Measurements from ENCODE around the gene CNGB1. TPM values are rescaled to one million over a fixed set of nuclear protein-coding genes. Genes with fewer than 3 reads are reported as not detected.
"Not testable (repeated sequence)": the region's sequence is repeated elsewhere in the genome, so short reads cannot be mapped to it uniquely, and the experiment has no call there.

Gene CNGB1
- total and polyA plus RNA-seq, 2 of the 13 experiments (the other 11 are each of a cell fraction or from before 2014, with no cell fraction given) = 0.02 to 0.15 TPM

DNA sequence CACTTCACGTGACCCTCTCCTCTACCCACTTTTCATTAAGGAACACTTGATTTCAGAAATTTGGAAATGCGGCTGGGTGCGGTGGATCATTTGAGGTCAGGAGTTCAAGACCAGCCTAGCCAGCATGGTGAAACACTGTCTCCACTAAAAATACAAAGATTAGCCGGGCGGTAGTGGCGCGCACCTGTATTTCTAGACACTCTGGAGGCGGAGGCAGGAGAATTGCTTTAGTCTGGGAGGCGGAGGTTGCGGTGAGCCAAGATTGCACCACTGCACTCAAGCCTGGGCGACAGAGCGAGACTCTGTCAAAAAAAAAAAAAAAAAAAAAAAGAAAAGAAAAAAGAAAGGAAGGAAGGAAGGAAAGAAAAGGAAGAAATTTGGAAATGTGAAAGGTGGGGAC is 98.2 kb downstream of the CNGB1 start:
- H3K27me3 ChIP-seq (ENCODE audit: control insufficient read depth in 1 of 2, insufficient read depth in 2 of 2, low read length in 2 of 2); H3K4me2 ChIP-seq (ENCODE audit: low read depth, low read length); ATAC-seq; H3K27ac ChIP-seq (ENCODE audit: extremely low read length, insufficient read depth, low read length); H2AFZ ChIP-seq (ENCODE audit: low read length); intact Hi-C loops (cut with micrococcal nuclease; ENCODE audit: unreplicated experiment); CTCF ChIA-PET (ENCODE audit: low intra/inter-chr PET ratio, low total read pairs); H4K20me1 ChIP-seq (ENCODE audit: insufficient read depth, low read length); in situ Hi-C loops (cut with HindIII; ENCODE audit: extremely low pct_ligation_motif_present, low pct_unique_long_range_greater_than_20kb); POLR2A ChIA-PET; H3K79me2 ChIP-seq (ENCODE audit: insufficient read depth, low read length); FAIRE-seq; H3K36me3 ChIP-seq (replicated peaks in 1 of 2; ENCODE audit: control insufficient read depth in 1 of 2, insufficient read depth in 2 of 2, low read length in 2 of 2); BruUV-seq (replicated peaks); H3K9ac ChIP-seq (ENCODE audit: insufficient read depth, low read depth, low read length); H3K4me3 ChIP-seq (replicated peaks in 1 of 3; ENCODE audit: insufficient read depth in 1 of 3, low read depth in 2 of 3, low read length in 3 of 3); DNase-seq (ENCODE audit: low spot score); H3K9me3 ChIP-seq (ENCODE audit: low read length): not testable (repeated sequence)
- WGBS (ENCODE audit: low lambda C conversion rate) = 85% methylated on average over 12 of the region's 12 CpGs
- H3K4me1 ChIP-seq (ENCODE audit: insufficient read depth, low read length) = peaks cover 18% of the 10 kb centered on the region

DNA sequence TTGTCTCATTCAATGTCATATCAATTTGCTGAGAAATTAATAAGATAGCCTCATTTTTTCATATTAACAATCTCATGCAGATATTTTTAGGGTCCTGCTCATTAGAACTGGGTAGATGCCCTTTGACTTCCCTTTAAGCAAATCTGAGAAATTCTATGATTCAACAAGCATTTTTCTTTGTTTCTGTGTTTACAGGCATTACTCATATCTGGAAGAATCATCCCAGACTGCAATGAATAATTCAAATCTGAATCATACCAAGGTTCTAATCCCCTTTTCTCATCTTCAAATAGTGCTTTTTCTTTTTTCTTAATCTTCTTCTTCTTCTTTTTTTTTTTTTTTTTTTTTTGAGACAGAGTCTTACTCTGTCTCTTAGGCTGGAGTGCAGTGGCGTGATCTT is 99.5 kb downstream of the CNGB1 start:
- Histone ChIP-seq H3K27ac (ENCODE audit: extremely low read length, insufficient read depth, low read length) (no peak overlapping the region), H2AFZ (ENCODE audit: low read length) (no peak overlapping the region), H3K79me2 (ENCODE audit: insufficient read depth, low read length) (no peaks in the 10 kb centered on the region), H4K20me1 (ENCODE audit: insufficient read depth, low read length) (no peaks in the 10 kb centered on the region), H3K4me3 (replicated peaks in 1 of 3; ENCODE audit: insufficient read depth in 1 of 3, low read depth in 2 of 3, low read length in 3 of 3) (no peak overlapping the region), H3K4me2 (ENCODE audit: low read depth, low read length) (no peak overlapping the region), H3K9ac (ENCODE audit: insufficient read depth, low read depth, low read length) (no peak overlapping the region), H3K4me1 (ENCODE audit: insufficient read depth, low read length) (peaks cover 24% of the 10 kb centered on the region), H3K27me3 (ENCODE audit: control insufficient read depth in 1 of 2, insufficient read depth in 2 of 2, low read length in 2 of 2) (0 out of 5 replicates have a peak, but pooled peaks cover 0 to 4% of the 10 kb centered on the region in 2 experiments), H3K36me3 (replicated peaks in 1 of 2; ENCODE audit: control insufficient read depth in 1 of 2, insufficient read depth in 2 of 2, low read length in 2 of 2) (no peaks in the 10 kb centered on the region), H3K9me3 (ENCODE audit: low read length) (no peaks in the 10 kb centered on the region)
- in situ Hi-C loops (cut with HindIII; ENCODE audit: extremely low pct_ligation_motif_present, low pct_unique_long_range_greater_than_20kb) = no loop called here
- no peak for DNase-seq (ENCODE audit: low spot score)
- POLR2A ChIA-PET = interaction anchor here (2.6 kb wide), 1 partner anchor 21 kb away, joined by 13 read pairs; no protein-coding TSS in a partner anchor
- WGBS (ENCODE audit: low lambda C conversion rate) = 86% methylated on average over 1 of the region's 1 CpG
- CTCF ChIA-PET (ENCODE audit: low intra/inter-chr PET ratio, low total read pairs) = no interaction called here
- no peak for TF ChIP-seq ZNF382 (CRISPR knock-in tag; IDR thresholded peaks at IDR 0.05; ENCODE audit: borderline replicate concordance)
- TF ChIP-seq HDAC2 (CRISPR knock-in tag; IDR thresholded peaks at IDR 0.05) = no peak
- TF ChIP-seq ZNF879 (CRISPR knock-in tag; IDR thresholded peaks at IDR 0.05) = no peak
- no peak for TF ChIP-seq ZNF232 (CRISPR knock-in tag; IDR thresholded peaks at IDR 0.05; ENCODE audit: borderline replicate concordance)
- no peak for TF ChIP-seq NR2F1 (CRISPR knock-in tag; IDR thresholded peaks at IDR 0.05)
- no peak for TF ChIP-seq ZNF326 (CRISPR knock-in tag; IDR thresholded peaks at IDR 0.05; ENCODE audit: borderline replicate concordance)
- TF ChIP-seq ZSCAN30 (CRISPR knock-in tag; IDR thresholded peaks at IDR 0.05) = no peak
- TF ChIP-seq, protein P1, sequence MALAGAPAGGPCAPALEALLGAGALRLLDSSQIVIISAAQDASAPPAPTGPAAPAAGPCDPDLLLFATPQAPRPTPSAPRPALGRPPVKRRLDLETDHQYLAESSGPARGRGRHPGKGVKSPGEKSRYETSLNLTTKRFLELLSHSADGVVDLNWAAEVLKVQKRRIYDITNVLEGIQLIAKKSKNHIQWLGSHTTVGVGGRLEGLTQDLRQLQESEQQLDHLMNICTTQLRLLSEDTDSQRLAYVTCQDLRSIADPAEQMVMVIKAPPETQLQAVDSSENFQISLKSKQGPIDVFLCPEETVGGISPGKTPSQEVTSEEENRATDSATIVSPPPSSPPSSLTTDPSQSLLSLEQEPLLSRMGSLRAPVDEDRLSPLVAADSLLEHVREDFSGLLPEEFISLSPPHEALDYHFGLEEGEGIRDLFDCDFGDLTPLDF (CRISPR knock-in tag; IDR thresholded peaks at IDR 0.05) = no peak
- TF ChIP-seq ZNF383 (CRISPR knock-in tag; IDR thresholded peaks at IDR 0.05; ENCODE audit: borderline replicate concordance) = no peak
- TF ChIP-seq MTF1 (CRISPR knock-in tag; IDR thresholded peaks at IDR 0.05) = no peak
- no peak for TF ChIP-seq ETV5 (CRISPR knock-in tag; IDR thresholded peaks at IDR 0.05; ENCODE audit: borderline replicate concordance)
- FAIRE-seq = no peak
- no TSS peak for BruUV-seq (replicated peaks)
- intact Hi-C loops (cut with micrococcal nuclease; ENCODE audit: unreplicated experiment) = no loop called here
- ATAC-seq = no peak

Data from HepG2 (cell line).